Measurements from ENCODE around the gene GATAD2A.

GRCh38 chr19:19530889-19531288, 125.4 kb downstream of the GATAD2A start:
- TF ChIP-seq, protein P1, sequence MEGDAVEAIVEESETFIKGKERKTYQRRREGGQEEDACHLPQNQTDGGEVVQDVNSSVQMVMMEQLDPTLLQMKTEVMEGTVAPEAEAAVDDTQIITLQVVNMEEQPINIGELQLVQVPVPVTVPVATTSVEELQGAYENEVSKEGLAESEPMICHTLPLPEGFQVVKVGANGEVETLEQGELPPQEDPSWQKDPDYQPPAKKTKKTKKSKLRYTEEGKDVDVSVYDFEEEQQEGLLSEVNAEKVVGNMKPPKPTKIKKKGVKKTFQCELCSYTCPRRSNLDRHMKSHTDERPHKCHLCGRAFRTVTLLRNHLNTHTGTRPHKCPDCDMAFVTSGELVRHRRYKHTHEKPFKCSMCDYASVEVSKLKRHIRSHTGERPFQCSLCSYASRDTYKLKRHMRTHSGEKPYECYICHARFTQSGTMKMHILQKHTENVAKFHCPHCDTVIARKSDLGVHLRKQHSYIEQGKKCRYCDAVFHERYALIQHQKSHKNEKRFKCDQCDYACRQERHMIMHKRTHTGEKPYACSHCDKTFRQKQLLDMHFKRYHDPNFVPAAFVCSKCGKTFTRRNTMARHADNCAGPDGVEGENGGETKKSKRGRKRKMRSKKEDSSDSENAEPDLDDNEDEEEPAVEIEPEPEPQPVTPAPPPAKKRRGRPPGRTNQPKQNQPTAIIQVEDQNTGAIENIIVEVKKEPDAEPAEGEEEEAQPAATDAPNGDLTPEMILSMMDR (IDR thresholded peaks at IDR 0.05): no peak
- TF ChIP-seq POLR2A (IDR thresholded peaks at IDR 0.05): no peak
